Measurements from ENCODE around the gene SMC1A. TPM values are rescaled to one million over a fixed set of nuclear protein-coding genes. Genes with fewer than 3 reads are reported as not detected.

Gene SMC1A
- total RNA-seq, 1 experiment from 2014 or later, result 88.3 TPM

- TF ChIP-seq SIN3A (IDR thresholded peaks at IDR 0.05; ENCODE audit: low read depth), result no peak
Observed at GRCh38 chrX:53377464-53377863, 45.0 kb downstream of the SMC1A start (continued).

GRCh38 chrX:53376888-53377287 lies 45.6 kb downstream of the SMC1A start:
- H2AFZ ChIP-seq (ENCODE audit: low read depth, low read length, poor library complexity, severe bottlenecking), result no peak overlapping the region
- CTCF ChIA-PET, result no interaction called here
- no peak overlapping the region for H3K9ac ChIP-seq (ENCODE audit: low read length)
- RAD21 ChIA-PET (ENCODE audit: low non-redundant PET in 1 of 2, low total read pairs in 2 of 2, uncharacterized antibody in 2 of 2, unreplicated experiment in 2 of 2), result no interaction called here
- no peaks in the 10 kb centered on the region for H4K20me1 ChIP-seq (ENCODE audit: insufficient read depth)
- POLR2A ChIA-PET, result no interaction called here
- H3K4me3 ChIP-seq (replicated peaks in 1 of 2; ENCODE audit: low read depth in 1 of 2, low read length in 2 of 2), result no peak overlapping the region
- H3K4me2 ChIP-seq (ENCODE audit: low read length), result no peak overlapping the region
- DNase-seq (ENCODE audit: low read depth, low spot score) (no peak), ATAC-seq (no peak)
- no peaks in the 10 kb centered on the region for H3K9me2 ChIP-seq (ENCODE audit: insufficient read depth)
- no peaks in the 10 kb centered on the region for H3K79me2 ChIP-seq (ENCODE audit: insufficient read depth, low read length)
- no peak overlapping the region for H3K27ac ChIP-seq (ENCODE audit: low read depth, low read length)
- no peaks in the 10 kb centered on the region for H3K4me1 ChIP-seq (ENCODE audit: control insufficient read depth in 1 of 2, insufficient read depth in 2 of 2, low read length in 2 of 2)
- no peaks in the 10 kb centered on the region for H3K9me3 ChIP-seq (ENCODE audit: control insufficient read depth in 1 of 2, insufficient read depth in 1 of 2, low read depth in 1 of 2, low read length in 2 of 2)
- no TSS peak for BruUV-seq (replicated peaks)
- intact Hi-C loops (cut with micrococcal nuclease), result no loop called here
- H3K27me3 ChIP-seq (ENCODE audit: insufficient read depth, low read length), result no peaks in the 10 kb centered on the region
- H3K36me3 ChIP-seq (ENCODE audit: control insufficient read depth in 1 of 2, insufficient read depth in 2 of 2, low read length in 2 of 2), result peaks cover 4 to 15% of the 10 kb centered on the region in 2 experiments; a peak in 2 of 4 replicates
- TF ChIP-seq EZH2 (IDR thresholded peaks at IDR 0.05) (no peak), CEBPB (IDR thresholded peaks at IDR 0.05; ENCODE audit: low read depth) (no peak), JUND (IDR thresholded peaks at IDR 0.05) (no peak), EGR1 (IDR thresholded peaks at IDR 0.05; ENCODE audit: low read depth) (no peak), TCF7L2 (IDR thresholded peaks at IDR 0.05; ENCODE audit: borderline replicate concordance, extremely low read depth, insufficient read depth, insufficient read length) (no peak), SP1 (IDR thresholded peaks at IDR 0.05; ENCODE audit: low read depth) (no peak), ZFX (IDR thresholded peaks at IDR 0.05) (no peak), ZBTB33 (IDR thresholded peaks at IDR 0.05; ENCODE audit: extremely low read depth, insufficient replicate concordance, low read length) (no peak), ZNF274 (IDR thresholded peaks at IDR 0.05; ENCODE audit: low read depth, low read length) (no peak), POLR2AphosphoS5 (IDR thresholded peaks at IDR 0.05; ENCODE audit: low read depth, low read length) (no peak), CTCF (IDR thresholded peaks at IDR 0.05 in 2 of 3, conservative IDR thresholded peaks at IDR 0.05 in 1 of 3; ENCODE audit: borderline replicate concordance in 1 of 3, insufficient read depth in 1 of 3, low read depth in 2 of 3, low read length in 2 of 3) (no peak), YY1 (IDR thresholded peaks at IDR 0.05; ENCODE audit: extremely low read depth, insufficient replicate concordance, low read depth, low read length) (no peak), MAX (IDR thresholded peaks at IDR 0.05) (no peak), EZH2phosphoT487 (IDR thresholded peaks at IDR 0.05; ENCODE audit: borderline replicate concordance) (no peak), RAD21 (IDR thresholded peaks at IDR 0.05; ENCODE audit: low read depth) (no peak), CBX3 (IDR thresholded peaks at IDR 0.05; ENCODE audit: low read depth) (no peak), POLR2A (IDR thresholded peaks at IDR 0.05; ENCODE audit: borderline replicate concordance, extremely low read depth, insufficient read depth, insufficient read length) (no peak), FOSL1 (IDR thresholded peaks at IDR 0.05; ENCODE audit: low read depth) (no peak), REST (IDR thresholded peaks at IDR 0.05; ENCODE audit: low read depth) (no peak)
